HL-60 (cell line): ENCODE data around the gene PXK.

Source experiments
- DNase-seq, 2 experiments: peaks; one replicate each; pipeline ENCODE4 v3.0.0-alpha.2; 2010 to 2020; ENCODE audit warnings: low read depth in 1 of 2, low spot score in 1 of 2
- H3K27ac ChIP-seq: fragments of 250-450 bp; sonication (Bioruptor Pico); replicated peaks from 2 replicates; pipeline ENCODE4 v1.5.1; 2020; ENCODE audit warnings: mild to moderate bottlenecking, moderate library complexity
- H3K27me3 ChIP-seq: fragments of 250-450 bp; sonication (Bioruptor Pico); 2 replicates; pipeline ENCODE4 v1.5.1; 2021; ENCODE audit warnings: mild to moderate bottlenecking, moderate library complexity; ENCODE audit not compliant: insufficient read depth, poor library complexity, severe bottlenecking
- H3K4me3 ChIP-seq: replicated peaks from 2 replicates; pipeline ENCODE4 v1.5.1; 2011; ENCODE audit warnings: mild to moderate bottlenecking, control low read depth, low read length; ENCODE audit not compliant: insufficient read depth
- CTCF ChIP-seq: IDR thresholded peaks from one replicate; pipeline ENCODE4 v1.5.1; 2011; ENCODE audit warnings: low read length, control low read depth, inconsistent platforms; ENCODE audit not compliant: insufficient read depth
- GABPA ChIP-seq: IDR thresholded peaks from 2 replicates; pipeline ENCODE4 v1.6.1; 2012; ENCODE audit warnings: low read depth
- POLR2AphosphoS5 ChIP-seq: IDR thresholded peaks from 2 replicates; pipeline ENCODE4 v1.6.1; 2012; ENCODE audit warnings: low read depth
- REST ChIP-seq: IDR thresholded peaks from 2 replicates; pipeline ENCODE4 v1.6.1; 2012; ENCODE audit warnings: low read depth; ENCODE audit not compliant: insufficient replicate concordance
- SPI1 ChIP-seq: IDR thresholded peaks from 2 replicates; pipeline ENCODE4 v1.6.1; 2012; ENCODE audit warnings: low read depth, mild to moderate bottlenecking, borderline replicate concordance

PXK gene

DNA sequence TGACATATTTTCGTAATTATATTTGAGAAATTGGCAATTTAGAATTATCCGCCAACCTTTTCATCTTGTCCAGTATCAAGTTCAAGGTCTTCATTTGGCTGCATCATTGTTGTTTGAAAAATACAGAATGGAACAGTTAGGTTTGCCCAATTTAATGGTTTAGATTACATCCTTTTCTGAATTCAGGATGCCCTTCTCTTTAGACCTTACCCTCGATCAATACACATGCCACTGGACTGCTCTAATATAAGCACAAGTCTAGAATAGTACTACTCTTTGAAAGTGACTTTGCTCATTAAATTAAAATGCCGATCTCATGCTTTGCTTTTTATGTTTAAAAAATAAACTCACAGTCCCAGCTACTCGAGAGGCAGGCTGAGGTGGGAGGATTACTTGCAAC, 44.5 kb downstream of the PXK start:
- Histone ChIP-seq H3K27me3 (no peaks in the 10 kb centered on the region), H3K4me3 (no peak overlapping the region), H3K27ac (no peak overlapping the region)
- no peak for TF ChIP-seq GABPA
- TF ChIP-seq SPI1: no peak
- TF ChIP-seq POLR2AphosphoS5: no peak
- no peak for TF ChIP-seq CTCF
- no peak for TF ChIP-seq REST
- DNase-seq: no peak

DNA sequence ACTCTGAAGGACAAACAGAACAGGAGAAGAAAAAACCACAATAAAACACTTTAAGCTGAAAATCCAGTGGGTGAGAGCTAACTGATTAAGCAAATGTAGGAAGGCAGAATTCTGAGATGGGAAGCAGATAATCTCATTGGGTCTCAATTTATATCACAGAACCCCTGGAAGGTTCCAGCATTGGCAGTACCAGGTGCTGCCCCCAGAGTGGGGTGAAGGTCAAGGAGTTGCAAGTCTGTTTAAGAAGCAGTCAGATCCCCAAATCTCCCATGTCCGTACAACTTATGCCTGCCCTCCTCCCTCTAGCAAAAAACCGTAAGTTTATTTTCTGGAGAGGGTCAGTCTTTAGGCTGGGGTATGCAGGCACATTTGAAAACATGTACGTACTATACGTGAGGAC, 45.1 kb downstream of the PXK start:
- Histone ChIP-seq H3K27me3 (no peaks in the 10 kb centered on the region), H3K27ac (no peak overlapping the region), H3K4me3 (no peak overlapping the region)
- TF ChIP-seq SPI1: no peak
- no peak for TF ChIP-seq POLR2AphosphoS5
- TF ChIP-seq CTCF: no peak
- no peak for TF ChIP-seq GABPA
- TF ChIP-seq REST: no peak
- DNase-seq: no peak

GRCh38 chr3:58379351-58380073, 46.8 kb downstream of the PXK start:
- H3K27ac ChIP-seq: peak overlapping the region; percentile 18; the same call in 1 of the 2 replicates
- H3K4me3 ChIP-seq: no peak overlapping the region
- no peak for DNase-seq
- no peak for TF ChIP-seq POLR2AphosphoS5
- no peak for TF ChIP-seq CTCF
- TF ChIP-seq SPI1: no peak
- no peak for TF ChIP-seq REST
- TF ChIP-seq GABPA: no peak
- no peaks in the 10 kb centered on the region for H3K27me3 ChIP-seq
